ENCODE data around the gene DPH2.

DPH2 gene

GRCh38 chr1:43945674-43946235 is 24.1 kb upstream of the DPH2 start:
- DNase-seq = no peak

GRCh38 chr1:43946236-43947060 is 23.4 kb upstream of the DPH2 start, which contains the start of gene IPO13:
TSS of gene IPO13 (plus strand) at chr1:43946950. CDS start at chr1:43947601, 651 bp downstream.
- DNase-seq = peak; percentile 98

- no peak for DNase-seq
These were observed 22.5 kb upstream of the DPH2 start for GRCh38 chr1:43947061-43947873.

- no peak for DNase-seq
These were observed 21.9 kb upstream of the DPH2 start for GRCh38 chr1:43947874-43948437.

- DNase-seq = no peak
These were observed 20.1 kb upstream of the DPH2 start for GRCh38 chr1:43949678-43950077.

GRCh38 chr1:43951021-43951985 is 18.5 kb upstream of the DPH2 start:
- DNase-seq = no peak

GRCh38 chr1:43952731-43953346 is 17.0 kb upstream of the DPH2 start:
- no peak for DNase-seq

GRCh38 chr1:43953361-43953760 is 16.4 kb upstream of the DPH2 start:
- DNase-seq = no peak

GRCh38 chr1:43954036-43954435 is 15.8 kb upstream of the DPH2 start:
- no peak for DNase-seq

GRCh38 chr1:43956234-43956633 is 13.6 kb upstream of the DPH2 start:
- no peak for DNase-seq

GRCh38 chr1:43957407-43958040 is 12.3 kb upstream of the DPH2 start:
- DNase-seq = no peak

GRCh38 chr1:43958351-43959255 is 11.2 kb upstream of the DPH2 start:
- no peak for DNase-seq

- DNase-seq = no peak
These were observed 9.0 kb upstream of the DPH2 start for GRCh38 chr1:43960798-43961197.

- DNase-seq = no peak
These were observed 8.1 kb upstream of the DPH2 start for GRCh38 chr1:43961692-43962091.

- DNase-seq = no peak
These were observed 7.5 kb upstream of the DPH2 start for GRCh38 chr1:43962324-43962723.

GRCh38 chr1:43963006-43963405 is 6.8 kb upstream of the DPH2 start:
- DNase-seq = no peak

GRCh38 chr1:43963890-43964289 is 5.9 kb upstream of the DPH2 start:
- no peak for DNase-seq

- no peak for DNase-seq
These were observed 4.5 kb upstream of the DPH2 start for GRCh38 chr1:43965316-43965715.

- no peak for DNase-seq
These were observed 1.4 kb upstream of the DPH2 start for GRCh38 chr1:43968348-43968948.

- DNase-seq = no peak
These were observed 429 bp upstream of the DPH2 start for GRCh38 chr1:43969416-43969745.

Measured in activated effector memory CD4-positive, alpha-beta T cell treated with anti-CD3 and anti-CD28 coated beads, Interleukin-2, amount 50 U/mL, for 16 hours (primary cell).